ENCODE data around the gene HYDIN.

The HYDIN gene

GRCh38 chr16:71244521-71244920, 14.0 kb upstream of the HYDIN start:
- no peak overlapping the region for H2BK12ac ChIP-seq (ENCODE audit: low read length)
- H3K23ac ChIP-seq (ENCODE audit: low read depth, low read length, poor library complexity), result no peak overlapping the region
- no peak overlapping the region for H2AK5ac ChIP-seq (ENCODE audit: low read depth, low read length)
- WGBS, 2 donors (ENCODE audit: extremely low coverage in 2 of 2, insufficient read length in 2 of 2, insufficient replicate concordance in 1 of 2), result no CpG with 5 or more reads among the region's 1 CpG
- H4K8ac ChIP-seq (ENCODE audit: low read depth, low read length), result no peak overlapping the region
- H3K18ac ChIP-seq (ENCODE audit: low read length), result no peak overlapping the region
- H3K79me1 ChIP-seq (ENCODE audit: low read depth, low read length), result no peaks in the 10 kb centered on the region
- no peaks in the 10 kb centered on the region for H3K36me3 ChIP-seq (replicated peaks in 1 of 2; ENCODE audit: control insufficient read depth in 2 of 2, insufficient read depth in 2 of 2, low read length in 2 of 2)
- no peak overlapping the region for H2BK120ac ChIP-seq (ENCODE audit: low read depth, low read length)
- H2BK5ac ChIP-seq (ENCODE audit: low read length), result no peak overlapping the region
- no peaks in the 10 kb centered on the region for H3K4me1 ChIP-seq (ENCODE audit: control insufficient read depth in 2 of 2, insufficient read depth in 1 of 2, low read depth in 1 of 2, low read length in 2 of 2)
- no peak overlapping the region for H3K14ac ChIP-seq (ENCODE audit: low read length)
- no peak overlapping the region for H2AFZ ChIP-seq (ENCODE audit: low read length)
- no peak overlapping the region for H3K4me2 ChIP-seq (ENCODE audit: insufficient read depth, low read length, poor library complexity, severe bottlenecking)
- no peaks in the 10 kb centered on the region for H3K9me3 ChIP-seq (replicated peaks in 1 of 2; ENCODE audit: control insufficient read depth in 2 of 2, insufficient read depth in 1 of 2, low read depth in 1 of 2, low read length in 2 of 2)
- DNase-seq (ENCODE audit: low spot score), result no peak
- H2BK15ac ChIP-seq (ENCODE audit: low read length), result no peak overlapping the region
- H3K27ac ChIP-seq (replicated peaks; ENCODE audit: low read length), result no peak overlapping the region
- no peak overlapping the region for H3K9ac ChIP-seq (ENCODE audit: low read depth, low read length, poor library complexity)
- no peaks in the 10 kb centered on the region for H3K27me3 ChIP-seq (ENCODE audit: control insufficient read depth in 3 of 3, insufficient read depth in 3 of 3, low read depth in 1 of 3, low read length in 3 of 3)
- H3K4me3 ChIP-seq (ENCODE audit: low read length in 2 of 2), result no peak overlapping the region
- H3K4ac ChIP-seq (ENCODE audit: low read length), result no peak overlapping the region
- no peak overlapping the region for H4K91ac ChIP-seq (ENCODE audit: low read depth, low read length, poor library complexity)

GRCh38 chr16:71242601-71243000, 12.1 kb upstream of the HYDIN start:
- no peak overlapping the region for H3K9ac ChIP-seq (ENCODE audit: low read depth, low read length, poor library complexity)
- no peak overlapping the region for H4K91ac ChIP-seq (ENCODE audit: low read depth, low read length, poor library complexity)
- H3K27ac ChIP-seq (replicated peaks; ENCODE audit: low read length), result no peak overlapping the region
- H3K4me2 ChIP-seq (ENCODE audit: insufficient read depth, low read length, poor library complexity, severe bottlenecking), result no peak overlapping the region
- WGBS, 2 donors (ENCODE audit: extremely low coverage in 2 of 2, insufficient read length in 2 of 2, insufficient replicate concordance in 1 of 2), result no CpG with 5 or more reads among the region's 3 CpGs
- H2BK5ac ChIP-seq (ENCODE audit: low read length), result no peak overlapping the region
- no peak overlapping the region for H2AK5ac ChIP-seq (ENCODE audit: low read depth, low read length)
- no peak overlapping the region for H2AFZ ChIP-seq (ENCODE audit: low read length)
- H3K79me1 ChIP-seq (ENCODE audit: low read depth, low read length), result no peaks in the 10 kb centered on the region
- H3K36me3 ChIP-seq (replicated peaks in 1 of 2; ENCODE audit: control insufficient read depth in 2 of 2, insufficient read depth in 2 of 2, low read length in 2 of 2), result no peaks in the 10 kb centered on the region
- no peak overlapping the region for H3K18ac ChIP-seq (ENCODE audit: low read length)
- no peak overlapping the region for H3K23ac ChIP-seq (ENCODE audit: low read depth, low read length, poor library complexity)
- peaks cover 0 to 3% (median 0%) of the 10 kb centered on the region in 3 experiments for H3K27me3 ChIP-seq (ENCODE audit: control insufficient read depth in 3 of 3, insufficient read depth in 3 of 3, low read depth in 1 of 3, low read length in 3 of 3)
- H3K4ac ChIP-seq (ENCODE audit: low read length), result no peak overlapping the region
- no peak overlapping the region for H2BK15ac ChIP-seq (ENCODE audit: low read length)
- no peak overlapping the region for H2BK12ac ChIP-seq (ENCODE audit: low read length)
- DNase-seq (ENCODE audit: low spot score), result no peak
- no peak overlapping the region for H3K4me3 ChIP-seq (ENCODE audit: low read length in 2 of 2)
- no peak overlapping the region for H3K14ac ChIP-seq (ENCODE audit: low read length)
- no peak overlapping the region for H2BK120ac ChIP-seq (ENCODE audit: low read depth, low read length)
- H3K4me1 ChIP-seq (ENCODE audit: control insufficient read depth in 2 of 2, insufficient read depth in 1 of 2, low read depth in 1 of 2, low read length in 2 of 2), result no peaks in the 10 kb centered on the region
- no peak overlapping the region for H4K8ac ChIP-seq (ENCODE audit: low read depth, low read length)
- peaks cover 0 to under 1% of the 10 kb centered on the region in 2 donors for H3K9me3 ChIP-seq (replicated peaks in 1 of 2; ENCODE audit: control insufficient read depth in 2 of 2, insufficient read depth in 1 of 2, low read depth in 1 of 2, low read length in 2 of 2)

- Histone ChIP-seq H3K27me3 (ENCODE audit: control insufficient read depth in 3 of 3, insufficient read depth in 3 of 3, low read depth in 1 of 3, low read length in 3 of 3) (peaks cover 0 to 3% (median 0%) of the 10 kb centered on the region in 3 experiments), H3K4me3 (ENCODE audit: low read length in 2 of 2) (no peak overlapping the region), H3K79me1 (ENCODE audit: low read depth, low read length) (no peaks in the 10 kb centered on the region), H4K8ac (ENCODE audit: low read depth, low read length) (no peak overlapping the region), H3K36me3 (replicated peaks in 1 of 2; ENCODE audit: control insufficient read depth in 2 of 2, insufficient read depth in 2 of 2, low read length in 2 of 2) (no peaks in the 10 kb centered on the region), H2AK5ac (ENCODE audit: low read depth, low read length) (no peak overlapping the region), H2AFZ (ENCODE audit: low read length) (no peak overlapping the region), H4K91ac (ENCODE audit: low read depth, low read length, poor library complexity) (no peak overlapping the region), H2BK15ac (ENCODE audit: low read length) (no peak overlapping the region), H3K27ac (replicated peaks; ENCODE audit: low read length) (no peak overlapping the region), H2BK120ac (ENCODE audit: low read depth, low read length) (no peak overlapping the region), H3K4ac (ENCODE audit: low read length) (no peak overlapping the region), H3K9me3 (replicated peaks in 1 of 2; ENCODE audit: control insufficient read depth in 2 of 2, insufficient read depth in 1 of 2, low read depth in 1 of 2, low read length in 2 of 2) (peaks cover under 1 to 3% of the 10 kb centered on the region in 2 donors), H3K9ac (ENCODE audit: low read depth, low read length, poor library complexity) (no peak overlapping the region), H3K4me2 (ENCODE audit: insufficient read depth, low read length, poor library complexity, severe bottlenecking) (no peak overlapping the region), H3K4me1 (ENCODE audit: control insufficient read depth in 2 of 2, insufficient read depth in 1 of 2, low read depth in 1 of 2, low read length in 2 of 2) (no peaks in the 10 kb centered on the region), H2BK5ac (ENCODE audit: low read length) (no peak overlapping the region), H3K14ac (ENCODE audit: low read length) (no peak overlapping the region), H3K18ac (ENCODE audit: low read length) (no peak overlapping the region), H3K23ac (ENCODE audit: low read depth, low read length, poor library complexity) (no peak overlapping the region), H2BK12ac (ENCODE audit: low read length) (no peak overlapping the region)
- WGBS, 2 donors (ENCODE audit: extremely low coverage in 2 of 2, insufficient read length in 2 of 2, insufficient replicate concordance in 1 of 2), result no CpG with 5 or more reads among the region's 4 CpGs
- no peak for DNase-seq (ENCODE audit: low spot score)
Observed at GRCh38 chr16:71242036-71242435, 11.5 kb upstream of the HYDIN start.

- peaks cover 3 to 4% of the 10 kb centered on the region in 2 donors for H3K4me1 ChIP-seq (ENCODE audit: control insufficient read depth in 2 of 2, insufficient read depth in 1 of 2, low read depth in 1 of 2, low read length in 2 of 2)
- H3K4me3 ChIP-seq (ENCODE audit: low read length in 2 of 2), result no peak overlapping the region
Observed at GRCh38 chr16:71229344-71229743, 1.2 kb downstream of the HYDIN start.

More at GRCh38 chr16:71229344-71229743, 1.2 kb downstream of the HYDIN start:
- no peak overlapping the region for H3K18ac ChIP-seq (ENCODE audit: low read length)
- H4K8ac ChIP-seq (ENCODE audit: low read depth, low read length), result no peak overlapping the region
- H2AK5ac ChIP-seq (ENCODE audit: low read depth, low read length), result no peak overlapping the region
- no peak overlapping the region for H4K91ac ChIP-seq (ENCODE audit: low read depth, low read length, poor library complexity)
- H3K27me3 ChIP-seq (ENCODE audit: control insufficient read depth in 3 of 3, insufficient read depth in 3 of 3, low read depth in 1 of 3, low read length in 3 of 3), result no peaks in the 10 kb centered on the region
- H3K27ac ChIP-seq (replicated peaks; ENCODE audit: low read length), result no peak overlapping the region
- WGBS, 2 donors (ENCODE audit: extremely low coverage in 2 of 2, insufficient read length in 2 of 2, insufficient replicate concordance in 1 of 2), result no CpG with 5 or more reads among the region's 1 CpG
- H2AFZ ChIP-seq (ENCODE audit: low read length), result no peak overlapping the region
- no peak overlapping the region for H3K14ac ChIP-seq (ENCODE audit: low read length)
- no peak overlapping the region for H3K9ac ChIP-seq (ENCODE audit: low read depth, low read length, poor library complexity)
- no peak overlapping the region for H3K4ac ChIP-seq (ENCODE audit: low read length)
- H3K23ac ChIP-seq (ENCODE audit: low read depth, low read length, poor library complexity), result no peak overlapping the region
- no peaks in the 10 kb centered on the region for H3K79me1 ChIP-seq (ENCODE audit: low read depth, low read length)
- H2BK5ac ChIP-seq (ENCODE audit: low read length), result no peak overlapping the region
- H3K36me3 ChIP-seq (replicated peaks in 1 of 2; ENCODE audit: control insufficient read depth in 2 of 2, insufficient read depth in 2 of 2, low read length in 2 of 2), result no peaks in the 10 kb centered on the region
- no peak for DNase-seq (ENCODE audit: low spot score)
- peaks cover 3 to 10% of the 10 kb centered on the region in 2 donors for H3K9me3 ChIP-seq (replicated peaks in 1 of 2; ENCODE audit: control insufficient read depth in 2 of 2, insufficient read depth in 1 of 2, low read depth in 1 of 2, low read length in 2 of 2)
- H2BK15ac ChIP-seq (ENCODE audit: low read length), result no peak overlapping the region
- H3K4me2 ChIP-seq (ENCODE audit: insufficient read depth, low read length, poor library complexity, severe bottlenecking), result no peak overlapping the region
- H2BK12ac ChIP-seq (ENCODE audit: low read length), result no peak overlapping the region
- H2BK120ac ChIP-seq (ENCODE audit: low read depth, low read length), result no peak overlapping the region
